Measurements from ENCODE around the gene UGGT1. TPM values are rescaled to one million over a fixed set of nuclear protein-coding genes. Genes with fewer than 3 reads are reported as not detected.

Gene UGGT1
- polyA plus RNA-seq, 2 of the 4 experiments (the other 2 are of a cell fraction), result 24.2 to 56.4 TPM

- H3K4me1 ChIP-seq, result no peaks in the 10 kb centered on the region
- CTCF ChIA-PET, result no interaction called here
- no peaks in the 10 kb centered on the region for H3K9me3 ChIP-seq
- DNase-seq (ENCODE audit: low read depth in 1 of 2, low spot score in 1 of 2) (no peak), FAIRE-seq (no peak), ATAC-seq (no peak)
- H3K4me2 ChIP-seq, result no peak overlapping the region
- POLR2A ChIA-PET, result interaction anchor here (1.1 kb wide), 1 partner anchor 14 kb away, joined by 4 read pairs; the partner anchor contains the start of gene UGGT1
- H3K4me3 ChIP-seq, result no peak overlapping the region
- H3K27ac ChIP-seq, result no peak overlapping the region
- no peak for TF ChIP-seq HDAC2 (IDR thresholded peaks at IDR 0.05)
- TF ChIP-seq ESRRA (IDR thresholded peaks at IDR 0.05; ENCODE audit: borderline replicate concordance, low read length), result no peak
- TF ChIP-seq PHF8 (IDR thresholded peaks at IDR 0.05; ENCODE audit: borderline replicate concordance, low read depth), result no peak
- TF ChIP-seq KDM1A (IDR thresholded peaks at IDR 0.05; ENCODE audit: low read depth), result no peak
- no peak for TF ChIP-seq REST (IDR thresholded peaks at IDR 0.05)
- TF ChIP-seq KDM5A (IDR thresholded peaks at IDR 0.05), result no peak
- no peak for TF ChIP-seq BHLHE40 (IDR thresholded peaks at IDR 0.05; ENCODE audit: low read depth, low read length)
- no peak for TF ChIP-seq EP300 (IDR thresholded peaks at IDR 0.05)
- TF ChIP-seq ATOH8 (CRISPR knock-in tag; IDR thresholded peaks at IDR 0.05; ENCODE audit: low read depth), result no peak
- TF ChIP-seq NPAS2 (CRISPR knock-in tag; IDR thresholded peaks at IDR 0.05; ENCODE audit: borderline replicate concordance), result no peak
- no peak for TF ChIP-seq MAX (IDR thresholded peaks at IDR 0.05)
- no peak for TF ChIP-seq FOSL2 (IDR thresholded peaks at IDR 0.05)
- TF ChIP-seq FOSL2 (CRISPR knock-in tag; IDR thresholded peaks at IDR 0.05), result no peak
- TF ChIP-seq RNF2 (IDR thresholded peaks at IDR 0.05; ENCODE audit: borderline replicate concordance, low read depth), result no peak
- 92% methylated on average over 4 of the region's 4 CpGs for WGBS (ENCODE audit: missing lambda C conversion rate)
Measured at GRCh38 chr2:128105072-128105471, 14.1 kb downstream of the UGGT1 start.

- FAIRE-seq, result no peak
- no peak overlapping the region for H3K4me2 ChIP-seq
- H3K4me3 ChIP-seq, result no peak overlapping the region
- CTCF ChIA-PET, result interaction anchor here (0.6 kb wide), 1 partner anchor 113 kb away, joined by 3 read pairs; no protein-coding TSS in a partner anchor
- no peaks in the 10 kb centered on the region for H3K9me3 ChIP-seq
- no peak for DNase-seq (ENCODE audit: low read depth in 1 of 2, low spot score in 1 of 2)
- POLR2A ChIA-PET, result no interaction called here
- no peaks in the 10 kb centered on the region for H3K4me1 ChIP-seq
- H3K27ac ChIP-seq, result no peak overlapping the region
- TF ChIP-seq HOXB5 (CRISPR knock-in tag; IDR thresholded peaks at IDR 0.05) (no peak), ELK1 (IDR thresholded peaks at IDR 0.05; ENCODE audit: low read depth, low read length) (no peak)
- WGBS (ENCODE audit: missing lambda C conversion rate), result 88% methylated on average over 1 of the region's 1 CpG
- ATAC-seq, result no peak
Measured at GRCh38 chr2:128108166-128108565, 17.2 kb downstream of the UGGT1 start.

GRCh38 chr2:128109243-128109642, 18.2 kb downstream of the UGGT1 start:
- WGBS (ENCODE audit: missing lambda C conversion rate), result 94% methylated on average over 4 of the region's 4 CpGs
- no peak for DNase-seq (ENCODE audit: low read depth in 1 of 2, low spot score in 1 of 2)
- Histone ChIP-seq H3K4me3 (no peak overlapping the region), H3K27ac (no peak overlapping the region), H3K9me3 (no peaks in the 10 kb centered on the region), H3K4me2 (no peak overlapping the region), H3K4me1 (no peaks in the 10 kb centered on the region)
- TF ChIP-seq EHMT2 (IDR thresholded peaks at IDR 0.05; ENCODE audit: low read depth), result no peak
- no peak for TF ChIP-seq ZNF302 (CRISPR knock-in tag; IDR thresholded peaks at IDR 0.05)
- no peak for TF ChIP-seq RNF2 (IDR thresholded peaks at IDR 0.05; ENCODE audit: borderline replicate concordance, low read depth)
- no peak for TF ChIP-seq TFCP2L1 (CRISPR knock-in tag; IDR thresholded peaks at IDR 0.05)
- TF ChIP-seq JUN (IDR thresholded peaks at IDR 0.05), result no peak
- no peak for TF ChIP-seq ATOH8 (CRISPR knock-in tag; IDR thresholded peaks at IDR 0.05; ENCODE audit: low read depth)
- no peak for TF ChIP-seq EP300 (IDR thresholded peaks at IDR 0.05)
- no peak for TF ChIP-seq HOXB5 (CRISPR knock-in tag; IDR thresholded peaks at IDR 0.05)
- no peak for TF ChIP-seq ZSCAN20 (CRISPR knock-in tag; IDR thresholded peaks at IDR 0.05)
- TF ChIP-seq SREBF2 (IDR thresholded peaks at IDR 0.05), result no peak
- TF ChIP-seq TP53 (CRISPR knock-in tag; IDR thresholded peaks at IDR 0.05), result no peak
- no peak for TF ChIP-seq REST (IDR thresholded peaks at IDR 0.05)
- TF ChIP-seq CBX8 (IDR thresholded peaks at IDR 0.05), result no peak
- FAIRE-seq, result no peak
- ChIA-PET POLR2A (no interaction called here), CTCF (no interaction called here)
- ATAC-seq, result no peak

Data from A549 (cell line).